Keratinocyte (primary cell): ENCODE results near the gene PRSS36.

ENCODE experiments used
- CTCF ChIP-seq, 3 experiments: IDR thresholded peaks in 1 of 3; conservative IDR thresholded peaks in 1 of 3; optimal IDR thresholded peaks in 1 of 3; 2 replicates in 2 of 3; 3 replicates in 1 of 3; pipeline versions ENCODE3 to v1.5.1; 2011; ENCODE audit warnings: low read length in 3 of 3, mild to moderate bottlenecking in 3 of 3, moderate library complexity in 2 of 3, control low read depth in 1 of 3, inconsistent platforms in 1 of 3; ENCODE audit not compliant: insufficient read depth in 2 of 3; ENCODE audit errors: extremely low read depth in 1 of 3
- EZH2 ChIP-seq: IDR thresholded peaks from one replicate; pipeline ENCODE4 v1.6.1; 2012; ENCODE audit warnings: inconsistent platforms, mild to moderate bottlenecking, low read length, moderate library complexity

GRCh38 chr16:31112711-31113110 lies 37.2 kb downstream of the PRSS36 start:
- TF ChIP-seq CTCF (optimal IDR thresholded peaks at IDR 0.05 in 1 of 3, IDR thresholded peaks at IDR 0.05 in 1 of 3, conservative IDR thresholded peaks at IDR 0.05 in 1 of 3; ENCODE audit: extremely low read depth in 1 of 3, insufficient read depth in 2 of 3, low read length in 3 of 3) (no peak), EZH2 (no peak)
